Vagina (tissue), 2 donors: ENCODE measurements around the gene MAPK1IP1L.

Experiments
- CTCF ChIP-seq, 3 experiments: fragments of 450-650 bp in 2 of 3; fragments of 200-600 bp in 1 of 3; sonication (generic) in 1 of 3; IDR thresholded peaks; one replicate each; pipeline ENCODE4 v1.5.1; 2017 to 2019; ENCODE audit warnings: antibody characterized with exemption in 3 of 3, mild to moderate bottlenecking in 2 of 3, moderate library complexity in 2 of 3
- POLR2A ChIP-seq, 2 donors: fragments of 450-650 bp; IDR thresholded peaks; one replicate each; pipeline ENCODE4 v1.6.1; 2017; ENCODE audit warnings: antibody characterized with exemption in 2 of 2, mild to moderate bottlenecking in 2 of 2, moderate library complexity in 2 of 2

GRCh38 chr14:55059333-55059732, 7.9 kb downstream of the MAPK1IP1L start:
- TF ChIP-seq CTCF (IDR thresholded peaks at IDR 0.05) (no peak), POLR2A (IDR thresholded peaks at IDR 0.05) (no peak)
